MCF 10A (cell line): ENCODE results near the gene LRRC75A. TPM values are rescaled to one million over a fixed set of nuclear protein-coding genes. Genes with fewer than 3 reads are reported as not detected.

Experiments
- BruUV-seq: library from RNA; stranded (reverse); fragments of 400-500 nt; replicated peaks from 2 replicates; lab custom pipeline; 2021; lab: Mats Ljungman, UMichigan
- CTCF ChIA-PET: fragments of 300-600 bp; sonication (Branson Sonifier 250); formaldehyde crosslinking; extraction: SDS; loops from one replicate; lab custom pipeline; 2021; ENCODE audit warnings: antibody characterized with exemption, inconsistent platforms; lab: Yijun Ruan, JAX
- POLR2A ChIA-PET: fragments of 300-600, 350-650 bp; sonication (Branson Sonifier 250); formaldehyde crosslinking; extraction: SDS; loops from one replicate; lab custom pipeline; 2020; ENCODE audit warnings: antibody characterized with exemption, inconsistent platforms; lab: Yijun Ruan, JAX
- DNase-seq: peaks from one replicate; pipeline ENCODE4 v3.0.0-alpha.2; 2018; ENCODE audit not compliant: unreplicated experiment
- H3K27ac Mint-ChIP-seq: one replicate; pipeline ENCODE4 v1.8.0; 2022; ENCODE audit warnings: mild to moderate bottlenecking, low read depth, mixed read lengths; ENCODE audit not compliant: unreplicated experiment
- H3K27me3 Mint-ChIP-seq: one replicate; pipeline ENCODE4 v1.8.0; 2022; ENCODE audit warnings: mixed read lengths; ENCODE audit not compliant: insufficient read depth, unreplicated experiment
- H3K36me3 Mint-ChIP-seq: one replicate; pipeline ENCODE4 v1.8.0; 2022; ENCODE audit warnings: mild to moderate bottlenecking, moderate library complexity, mixed read lengths; ENCODE audit not compliant: insufficient read depth, unreplicated experiment
- H3K4me1 Mint-ChIP-seq: one replicate; pipeline ENCODE4 v1.8.0; 2022; ENCODE audit warnings: mixed read lengths; ENCODE audit not compliant: insufficient read depth, unreplicated experiment
- H3K4me3 Mint-ChIP-seq: one replicate; pipeline ENCODE4 v1.8.0; 2022; ENCODE audit warnings: mild to moderate bottlenecking, moderate library complexity, mixed read lengths; ENCODE audit not compliant: unreplicated experiment
- H3K9me3 Mint-ChIP-seq: one replicate; pipeline ENCODE4 v1.8.0; 2022; ENCODE audit warnings: mixed read lengths; ENCODE audit not compliant: unreplicated experiment
- CTCF ChIP-seq: fragments of 200-600 bp; IDR thresholded peaks from one replicate; pipeline ENCODE4 v1.8.0; 2022; ENCODE audit warnings: antibody characterized with exemption, mild to moderate bottlenecking; ENCODE audit not compliant: unreplicated experiment
- intact Hi-C: fragments of 100-400 bp; cut with micrococcal nuclease; formaldehyde crosslinking; loops from 2 replicates; pipeline ENCODE4 v1.14.1; 2022
- total RNA-seq: library from RNA; stranded (reverse); gene quantifications from 2 replicates; pipeline ENCODE4 v1.2.3, GENCODE V29; 2022

Gene LRRC75A
- total RNA-seq, 1 experiment from 2014 or later = 0.30 TPM

GRCh38 chr17:16466407-16466806, 25.6 kb downstream of the LRRC75A start:
- no peak for TF ChIP-seq CTCF
- ChIA-PET CTCF (interaction anchor here (0.8 kb wide), 1 partner anchor 9 kb away, joined by 4 read pairs; no protein-coding TSS in a partner anchor), POLR2A (no interaction called here)
- no TSS peak for BruUV-seq
- Mint-ChIP-seq H3K4me3 (no peak overlapping the region), H3K4me1 (no peaks in the 10 kb centered on the region), H3K27ac (no peak overlapping the region), H3K36me3 (peaks cover 7% of the 10 kb centered on the region), H3K27me3 (peaks cover 43% of the 10 kb centered on the region), H3K9me3 (no peaks in the 10 kb centered on the region)
- DNase-seq = no peak
- intact Hi-C loops = no loop called here

- intact Hi-C loops = no loop called here
- no peaks in the 10 kb centered on the region for H3K4me1 Mint-ChIP-seq
- H3K36me3 Mint-ChIP-seq = peaks cover 12% of the 10 kb centered on the region
- H3K27ac Mint-ChIP-seq = no peak overlapping the region
- BruUV-seq = no TSS peak
- no peak for DNase-seq
- TF ChIP-seq CTCF = no peak
- peaks cover 38% of the 10 kb centered on the region for H3K27me3 Mint-ChIP-seq
- no peaks in the 10 kb centered on the region for H3K9me3 Mint-ChIP-seq
- no peak overlapping the region for H3K4me3 Mint-ChIP-seq
- POLR2A ChIA-PET = no interaction called here
- CTCF ChIA-PET = interaction anchor here (1.9 kb wide), 1 partner anchor 13 kb away, joined by 12 read pairs; no protein-coding TSS in a partner anchor
Measured at GRCh38 chr17:16465861-16466338, 26.1 kb downstream of the LRRC75A start.

GRCh38 chr17:16465052-16465312, 27.0 kb downstream of the LRRC75A start:
- no TSS peak for BruUV-seq
- intact Hi-C loops = no loop called here
- no peaks in the 10 kb centered on the region for H3K9me3 Mint-ChIP-seq
- no peak for DNase-seq
- peaks cover 13% of the 10 kb centered on the region for H3K36me3 Mint-ChIP-seq
- POLR2A ChIA-PET = no interaction called here
- H3K27me3 Mint-ChIP-seq = peaks cover 29% of the 10 kb centered on the region
- CTCF ChIA-PET = interaction anchor here (1.4 to 4.4 kb wide), 3 partner anchors 12 to 59 kb away, joined by 6 to 28 read pairs (median 12); no protein-coding TSS in a partner anchor
- H3K4me1 Mint-ChIP-seq = peaks cover 2% of the 10 kb centered on the region
- TF ChIP-seq CTCF = no peak
- H3K27ac Mint-ChIP-seq = no peak overlapping the region
- no peak overlapping the region for H3K4me3 Mint-ChIP-seq

- Mint-ChIP-seq H3K36me3 (peaks cover 13% of the 10 kb centered on the region), H3K4me3 (no peak overlapping the region), H3K9me3 (no peaks in the 10 kb centered on the region), H3K27ac (no peak overlapping the region), H3K4me1 (peaks cover 7% of the 10 kb centered on the region), H3K27me3 (peaks cover 24% of the 10 kb centered on the region)
- no peak for TF ChIP-seq CTCF
- intact Hi-C loops = no loop called here
- ChIA-PET POLR2A (interaction anchor here (1.0 kb wide), 1 partner anchor 26 kb away, joined by 3 read pairs; no protein-coding TSS in a partner anchor), CTCF (interaction anchor here (0.5 to 4.4 kb wide), 5 partner anchors 11 to 1759 kb away, joined by 3 to 28 read pairs (median 6); no protein-coding TSS in a partner anchor)
- BruUV-seq = no TSS peak
- no peak for DNase-seq
Measured at GRCh38 chr17:16464303-16465051, 27.5 kb downstream of the LRRC75A start.
